ENCODE measurements around the gene BDH1. TPM values are rescaled to one million over a fixed set of nuclear protein-coding genes. Genes with fewer than 3 reads are reported as not detected.

Gene BDH1
- total and polyA plus RNA-seq, 2 of the 8 experiments (the other 6 are each of a cell fraction or from before 2014, with no cell fraction given) = 27.2 to 28.1 TPM

- no peak for TF ChIP-seq SIN3A (conservative IDR thresholded peaks at IDR 0.05 in 1 of 2, IDR thresholded peaks at IDR 0.05 in 1 of 2; ENCODE audit: low read depth in 1 of 2, low read length in 2 of 2)
- TF ChIP-seq RAD21 (IDR thresholded peaks at IDR 0.05 in 1 of 2, conservative IDR thresholded peaks at IDR 0.05 in 1 of 2; ENCODE audit: low read depth in 2 of 2, low read length in 2 of 2) = no peak
- peak; percentile 18; the same call in 1 of the 2 replicates for TF ChIP-seq MAX (IDR thresholded peaks at IDR 0.05)
- TF ChIP-seq RFX5 (IDR thresholded peaks at IDR 0.05; ENCODE audit: borderline replicate concordance, low read depth, low read length) = no peak
- TF ChIP-seq NRF1 (IDR thresholded peaks at IDR 0.05; ENCODE audit: low read depth, low read length) = no peak
- TF ChIP-seq BRCA1 (IDR thresholded peaks at IDR 0.05; ENCODE audit: low read depth, low read length) = no peak
These were observed 90.4 kb downstream of the BDH1 start (continued) for GRCh38 chr3:197465197-197465995.
